Measurements from ENCODE around the gene RAD54L.

GRCh38 chr1:46254668-46255067 is 7.1 kb downstream of the RAD54L start:
- no peak for TF ChIP-seq CTCF (IDR thresholded peaks at IDR 0.05)
- no peak for TF ChIP-seq POLR2AphosphoS5 (IDR thresholded peaks at IDR 0.05)
- TF ChIP-seq POLR2A (IDR thresholded peaks at IDR 0.05): no peak
- TF ChIP-seq EP300 (IDR thresholded peaks at IDR 0.05): no peak

Measured in sigmoid colon (tissue), 4 donors.